GM23338 (cell line): ENCODE data around the gene TMEM41B. TPM values are rescaled to one million over a fixed set of nuclear protein-coding genes. Genes with fewer than 3 reads are reported as not detected.

Experiments used
- ATAC-seq: fragments of 200-7000 bp; cut with Tn5 transposase; 3 replicates; pipeline ENCODE4 v1.9.1; 2020
- DNase-seq: peaks from one replicate; pipeline ENCODE4 v3.0.0-alpha.2; 2015; ENCODE audit warnings: low spot score
- H2AFZ ChIP-seq: fragments of 200-600 bp; sonication (generic); 2 replicates; pipeline ENCODE4 v1.8.0; 2016; ENCODE audit warnings: antibody characterized with exemption, mild to moderate bottlenecking, moderate library complexity
- H3F3A ChIP-seq: fragments of 200-600 bp; sonication (generic); replicated peaks from 2 replicates; pipeline ENCODE4 v1.8.0; 2017; ENCODE audit warnings: antibody characterized with exemption, mixed run types, low read depth
- H3K27ac ChIP-seq: fragments of 200-600 bp; sonication (generic); 2 replicates; pipeline ENCODE4 v1.6.1; 2016; ENCODE audit warnings: low read depth
- H3K27me3 ChIP-seq: fragments of 200-600 bp; sonication (generic); 2 replicates; pipeline ENCODE4 v1.8.0; 2016; ENCODE audit warnings: mild to moderate bottlenecking, mixed run types, moderate library complexity; ENCODE audit not compliant: insufficient read depth
- H3K36me3 ChIP-seq: fragments of 200-600 bp; sonication (generic); 2 replicates; pipeline ENCODE4 v1.8.0; 2016; ENCODE audit warnings: mild to moderate bottlenecking; ENCODE audit not compliant: insufficient read depth
- H3K4me1 ChIP-seq: fragments of 200-600 bp; sonication (generic); 2 replicates; pipeline ENCODE4 v1.8.0; 2016; ENCODE audit warnings: mild to moderate bottlenecking, moderate library complexity; ENCODE audit not compliant: insufficient read depth
- H3K4me2 ChIP-seq: fragments of 200-600 bp; sonication (generic); 2 replicates; pipeline ENCODE4 v1.7.1; 2017; ENCODE audit warnings: mixed run types
- H3K4me3 ChIP-seq: fragments of 200-600 bp; sonication (generic); 2 replicates; pipeline ENCODE4 v1.6.1; 2016; ENCODE audit warnings: mixed run types
- H3K79me2 ChIP-seq: fragments of 200-600 bp; sonication (generic); replicated peaks from 2 replicates; pipeline ENCODE4 v1.8.0; 2017; ENCODE audit warnings: mild to moderate bottlenecking; ENCODE audit not compliant: insufficient read depth
- H3K9me2 ChIP-seq: fragments of 200-600 bp; sonication (generic); 2 replicates; pipeline ENCODE4 v1.8.0; 2017; ENCODE audit not compliant: insufficient read depth
- H4K20me1 ChIP-seq: fragments of 200-600 bp; sonication (generic); replicated peaks from 2 replicates; pipeline ENCODE4 v1.8.0; 2017; ENCODE audit warnings: mild to moderate bottlenecking; ENCODE audit not compliant: insufficient read depth
- H3K27ac Mint-ChIP-seq: 2 replicates; pipeline ENCODE4 v1.8.0; 2020; ENCODE audit warnings: inconsistent platforms, mild to moderate bottlenecking, moderate library complexity, mixed read lengths
- H3K27me3 Mint-ChIP-seq: 3 replicates; pipeline ENCODE4 v1.8.0; 2022; ENCODE audit warnings: low read depth, mild to moderate bottlenecking, moderate library complexity, mixed read lengths, inconsistent platforms; ENCODE audit not compliant: insufficient read depth, poor library complexity
- H3K36me3 Mint-ChIP-seq: 3 replicates; pipeline ENCODE4 v1.8.0; 2021; ENCODE audit warnings: low read depth, mild to moderate bottlenecking, inconsistent platforms, moderate library complexity, mixed read lengths
- H3K4me1 Mint-ChIP-seq: 3 replicates; pipeline ENCODE4 v1.8.0; 2020; ENCODE audit warnings: mild to moderate bottlenecking, inconsistent platforms, mixed read lengths
- H3K4me3 Mint-ChIP-seq: 3 replicates; pipeline ENCODE4 v1.8.0; 2021; ENCODE audit warnings: moderate library complexity, mild to moderate bottlenecking, inconsistent platforms, mixed read lengths
- H3K9me3 Mint-ChIP-seq: 3 replicates; pipeline ENCODE4 v1.8.0; 2020; ENCODE audit warnings: moderate library complexity, mild to moderate bottlenecking, inconsistent platforms, mixed read lengths
- EZH2 ChIP-seq: fragments of 200-600 bp; sonication (generic); IDR thresholded peaks from one replicate; pipeline ENCODE4 v1.8.0; 2017; ENCODE audit warnings: antibody characterized with exemption, mild to moderate bottlenecking, low read depth; ENCODE audit not compliant: unreplicated experiment
- EZH2phosphoT487 ChIP-seq: fragments of 200-600 bp; sonication (generic); IDR thresholded peaks from one replicate; pipeline ENCODE4 v1.8.1; 2018; ENCODE audit warnings: antibody characterized with exemption; ENCODE audit not compliant: unreplicated experiment
- NANOG ChIP-seq: IDR thresholded peaks from 2 replicates; pipeline ENCODE4 v1.6.1; 2016; ENCODE audit warnings: antibody characterized with exemption, borderline replicate concordance
- POLR2AphosphoS5 ChIP-seq: IDR thresholded peaks from 2 replicates; pipeline ENCODE4 v1.6.1; 2016; ENCODE audit warnings: antibody characterized with exemption, low read depth
- REST ChIP-seq: IDR thresholded peaks from one replicate; pipeline ENCODE4 v1.6.1; 2018; ENCODE audit warnings: antibody characterized with exemption; ENCODE audit not compliant: unreplicated experiment
- STAT1 ChIP-seq: IDR thresholded peaks from one replicate; pipeline ENCODE4 v1.6.1; 2016; ENCODE audit warnings: antibody characterized with exemption; ENCODE audit not compliant: unreplicated experiment
- ZNF114 ChIP-seq: fragments of 250-450 bp; sonication (Bioruptor Pico); IDR thresholded peaks from 2 replicates; pipeline ENCODE4 v1.5.0; 2020; ENCODE audit warnings: mild to moderate bottlenecking, moderate library complexity
- ZNF331 ChIP-seq: fragments of 250-450 bp; sonication (Bioruptor Pico); IDR thresholded peaks from 2 replicates; pipeline ENCODE4 v1.5.0; 2020; ENCODE audit warnings: low read depth, mild to moderate bottlenecking, moderate library complexity
- ZNF462 ChIP-seq: fragments of 250-450 bp; sonication (Bioruptor Pico); IDR thresholded peaks from 2 replicates; pipeline ENCODE4 v1.5.0; 2020; ENCODE audit warnings: mild to moderate bottlenecking, moderate library complexity
- polyA plus RNA-seq: library from polyadenylated mRNA; unstranded; fragments of >200 nt; fragmentation: Nextera tagmentation; extraction: Ambion mirVana; gene quantifications from 2 replicates; pipeline ENCODE4 v1.2.1, GENCODE V29; 2016
- total RNA-seq: library from RNA; depleted of rRNA; stranded (reverse); fragments of >200 nt; shearing (Covaris generic); gene quantifications from 2 replicates; pipeline ENCODE4 v1.2.3, GENCODE V29; 2014

Gene TMEM41B
- total and polyA plus RNA-seq, 2 experiments from 2014 or later, result 34.4 to 53.8 TPM

- TF ChIP-seq ZNF462 (CRISPR knock-in tag), result no peak
- no peak for TF ChIP-seq EZH2
- TF ChIP-seq POLR2AphosphoS5, result no peak
Observed at GRCh38 chr11:9250139-9250582, 64.2 kb downstream of the TMEM41B start (continued).

DNA sequence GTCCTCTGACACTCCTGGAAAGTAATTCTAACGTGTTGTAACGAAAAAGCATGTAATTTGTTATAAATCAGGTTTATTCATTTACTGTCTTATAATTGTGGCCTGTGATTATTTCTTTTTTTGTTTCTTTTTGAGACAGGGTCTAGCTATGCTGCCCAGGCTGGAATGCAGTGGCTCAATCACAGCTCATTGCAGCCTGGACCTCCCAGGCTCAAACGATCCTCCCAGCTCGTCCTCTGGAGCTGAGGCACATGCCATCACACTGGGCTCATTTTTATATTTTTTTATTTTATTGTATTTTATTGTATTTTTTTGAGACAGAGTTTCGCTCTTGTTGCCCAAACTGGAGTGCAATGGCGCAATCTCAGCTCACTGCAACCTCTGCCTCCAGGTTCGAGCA is 65.1 kb downstream of the TMEM41B start:
- Mint-ChIP-seq H3K4me1 (peaks cover 5% of the 10 kb centered on the region; the same call in 2 of the 3 replicates), H3K9me3 (no peaks in the 10 kb centered on the region), H3K27ac (no peak overlapping the region), H3K27me3 (peaks cover 7% of the 10 kb centered on the region), H3K4me3 (no peak overlapping the region), H3K36me3 (peaks cover under 1% of the 10 kb centered on the region; the same call in 1 of the 3 replicates)
- H4K20me1 ChIP-seq, result peaks cover 38% of the 10 kb centered on the region
- H3K4me2 ChIP-seq, result no peak overlapping the region
- H3K27ac ChIP-seq, result no peak overlapping the region
- no peak overlapping the region for H2AFZ ChIP-seq
- no peaks in the 10 kb centered on the region for H3K9me2 ChIP-seq
- H3K4me1 ChIP-seq, result peaks cover 6% of the 10 kb centered on the region; the same call in 1 of the 2 replicates
- no peaks in the 10 kb centered on the region for H3K27me3 ChIP-seq
- TF ChIP-seq ZNF114 (CRISPR knock-in tag), result no peak
- peaks cover 90% of the 10 kb centered on the region for H3K79me2 ChIP-seq
- no peaks in the 10 kb centered on the region for H3F3A ChIP-seq
- no peak for ATAC-seq
- no peaks in the 10 kb centered on the region for H3K36me3 ChIP-seq
- DNase-seq, result no peak
- H3K4me3 ChIP-seq, result no peak overlapping the region

GRCh38 chr11:9247863-9248262 is 66.5 kb downstream of the TMEM41B start:
- peaks cover 41% of the 10 kb centered on the region for H4K20me1 ChIP-seq
- no peak overlapping the region for H3K4me3 Mint-ChIP-seq
- no peak overlapping the region for H3K27ac Mint-ChIP-seq
- TF ChIP-seq EZH2, result no peak
- TF ChIP-seq ZNF114 (CRISPR knock-in tag), result no peak
- TF ChIP-seq EZH2phosphoT487, result no peak
- TF ChIP-seq REST, result no peak
- no peak for TF ChIP-seq NANOG
- no peak for TF ChIP-seq POLR2AphosphoS5
- TF ChIP-seq ZNF331 (CRISPR knock-in tag), result no peak
- TF ChIP-seq STAT1, result no peak

More at GRCh38 chr11:9247863-9248262, 66.5 kb downstream of the TMEM41B start:
- Histone ChIP-seq H3K27ac (0 out of 2 replicates have a peak overlapping the region, but pooled peaks have one; percentile 0), H3K27me3 (no peaks in the 10 kb centered on the region), H3K4me1 (0 out of 2 replicates have a peak, but pooled peaks cover 2% of the 10 kb centered on the region), H3K9me2 (no peaks in the 10 kb centered on the region), H3K4me3 (no peak overlapping the region), H2AFZ (no peak overlapping the region), H3K79me2 (peaks cover 90% of the 10 kb centered on the region), H3F3A (no peaks in the 10 kb centered on the region), H3K36me3 (no peaks in the 10 kb centered on the region), H3K4me2 (no peak overlapping the region)
- DNase-seq, result no peak
- no peak for ATAC-seq
- Mint-ChIP-seq H3K4me1 (peaks cover 5% of the 10 kb centered on the region; the same call in 2 of the 3 replicates), H3K27me3 (peaks cover 7% of the 10 kb centered on the region), H3K9me3 (no peaks in the 10 kb centered on the region), H3K36me3 (no peaks in the 10 kb centered on the region; the same call in 2 of the 3 replicates)
